SK-N-SH treated with all-trans-retinoic acid at 6 μM for 48 hours (cell line): Measurements from ENCODE around the gene FAM111B.

Experiments used
- ATAC-seq: fragments of 200-7000 bp; cut with Tn5 transposase; 3 replicates; pipeline ENCODE4 v1.9.1; 2020; ENCODE audit warnings: mild to moderate bottlenecking, moderate library complexity
- ARNTL ChIP-seq: fragments of 450-650 bp; formaldehyde crosslinking; IDR thresholded peaks from 2 replicates; pipeline ENCODE4 v1.5.0; 2020; ENCODE audit warnings: low read depth, mild to moderate bottlenecking, moderate library complexity, borderline replicate concordance
- BACH2 ChIP-seq: fragments of 250-450 bp; sonication (Bioruptor Pico); IDR thresholded peaks from 2 replicates; pipeline ENCODE4 v1.9.0; 2021; ENCODE audit warnings: mild to moderate bottlenecking, borderline replicate concordance
- CSDC2 ChIP-seq: fragments of 250-450 bp; sonication (Bioruptor Pico); IDR thresholded peaks from 2 replicates; pipeline ENCODE4 v1.5.0; 2020; ENCODE audit warnings: mild to moderate bottlenecking, moderate library complexity
- CSRNP3 ChIP-seq: fragments of 250-450 bp; sonication (Bioruptor Pico); IDR thresholded peaks from 2 replicates; pipeline ENCODE4 v1.5.1; 2021; ENCODE audit warnings: mild to moderate bottlenecking, moderate library complexity
- ESRRG ChIP-seq: fragments of 250-450 bp; sonication (Bioruptor Pico); IDR thresholded peaks from 2 replicates; pipeline ENCODE4 v1.6.1; 2021; ENCODE audit warnings: mild to moderate bottlenecking
- GLIS3 ChIP-seq: fragments of 250-450 bp; sonication (Bioruptor Pico); IDR thresholded peaks from 2 replicates; pipeline ENCODE4 v1.5.0; 2020; ENCODE audit warnings: mild to moderate bottlenecking, moderate library complexity
- OSR1 ChIP-seq: fragments of 250-450 bp; sonication (Bioruptor Pico); IDR thresholded peaks from 2 replicates; pipeline ENCODE4 v1.8.0; 2022; ENCODE audit warnings: moderate library complexity, mild to moderate bottlenecking, inconsistent platforms
- POU6F1 ChIP-seq: fragments of 250-450 bp; sonication (Bioruptor Pico); IDR thresholded peaks from 2 replicates; pipeline ENCODE4 v1.8.0; 2021; ENCODE audit warnings: low read depth, mild to moderate bottlenecking, moderate library complexity, borderline replicate concordance
- PPARA ChIP-seq: fragments of 250-450 bp; sonication (Bioruptor Pico); IDR thresholded peaks from 2 replicates; pipeline ENCODE4 v1.5.0; 2020; ENCODE audit warnings: mild to moderate bottlenecking, borderline replicate concordance
- RARB ChIP-seq: fragments of 250-450 bp; sonication (Bioruptor Pico); IDR thresholded peaks from 2 replicates; pipeline ENCODE4 v1.8.0; 2021; ENCODE audit warnings: mild to moderate bottlenecking, moderate library complexity
- SNAI2 ChIP-seq: fragments of 250-450 bp; sonication (Bioruptor Pico); IDR thresholded peaks from 2 replicates; pipeline ENCODE4 v1.5.0; 2020; ENCODE audit warnings: mild to moderate bottlenecking, moderate library complexity
- TCF4 ChIP-seq: fragments of 250-450 bp; sonication (Bioruptor Pico); IDR thresholded peaks from 2 replicates; pipeline ENCODE4 v1.8.0; 2021; ENCODE audit warnings: mild to moderate bottlenecking, moderate library complexity, borderline replicate concordance
- TOX ChIP-seq: fragments of 250-450 bp; sonication (Bioruptor Pico); IDR thresholded peaks from 2 replicates; pipeline ENCODE4 v1.8.0; 2021; ENCODE audit warnings: mild to moderate bottlenecking, moderate library complexity, borderline replicate concordance
- TSHZ2 ChIP-seq: fragments of 250-450 bp; sonication (Bioruptor Pico); IDR thresholded peaks from 2 replicates; pipeline ENCODE4 v1.5.0; 2020; ENCODE audit warnings: mild to moderate bottlenecking, moderate library complexity
- ZC3H10 ChIP-seq: fragments of 250-450 bp; sonication (Bioruptor Pico); IDR thresholded peaks from 2 replicates; pipeline ENCODE4 v1.5.1; 2021; ENCODE audit warnings: mild to moderate bottlenecking, moderate library complexity
- ZFP30 ChIP-seq: fragments of 450-650 bp; formaldehyde crosslinking; IDR thresholded peaks from 2 replicates; pipeline ENCODE4 v1.5.0; 2022; ENCODE audit warnings: mild to moderate bottlenecking, moderate library complexity
- ZNF565 ChIP-seq: fragments of 450-650 bp; formaldehyde crosslinking; conservative IDR thresholded peaks from 2 replicates; pipeline ENCODE4 v1.5.0; 2020; ENCODE audit warnings: low read depth, mild to moderate bottlenecking, moderate library complexity
- ZNF8 ChIP-seq: fragments of 450-650 bp; formaldehyde crosslinking; IDR thresholded peaks from 2 replicates; pipeline ENCODE4 v1.5.0; 2020; ENCODE audit warnings: mild to moderate bottlenecking, moderate library complexity
- TF ChIP-seq, protein P1 (sequence below): fragments of 250-450 bp; sonication (Bioruptor Pico); IDR thresholded peaks from 2 replicates; pipeline ENCODE4 v1.5.1; 2020; ENCODE audit warnings: low read depth, mild to moderate bottlenecking, moderate library complexity
- TF ChIP-seq, protein P2 (sequence below): fragments of 250-450 bp; sonication (Bioruptor Pico); IDR thresholded peaks from 2 replicates; pipeline ENCODE4 v1.8.0; 2020; ENCODE audit warnings: mild to moderate bottlenecking, moderate library complexity, borderline replicate concordance

The FAM111B gene

GRCh38 chr11:59112494-59112893, 5.5 kb downstream of the FAM111B start (continued):
- TF ChIP-seq CSRNP3 (no peak), POU6F1 (CRISPR knock-in tag) (no peak)

DNA sequence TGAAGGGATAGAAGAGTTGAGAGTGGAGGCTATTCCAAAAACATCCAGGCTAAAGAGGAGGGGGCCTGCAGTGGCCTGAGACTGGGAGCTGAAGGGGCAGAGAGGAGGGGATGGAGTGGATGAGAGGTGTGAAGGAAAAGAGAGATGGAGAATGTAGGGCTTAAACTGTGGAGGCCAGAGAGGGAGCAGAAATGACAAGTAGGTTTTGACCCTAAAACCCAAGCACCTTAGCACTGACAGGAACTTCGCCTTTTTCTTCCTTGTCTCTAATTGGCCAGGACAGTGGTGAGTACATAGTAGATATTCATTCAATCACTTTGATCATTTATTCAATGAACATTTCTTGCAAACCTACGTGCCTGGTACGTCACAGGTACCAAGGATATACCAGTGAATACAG, 7.3 kb downstream of the FAM111B start:
- TF ChIP-seq RARB (CRISPR knock-in tag) (no peak), ZFP30 (CRISPR knock-in tag) (no peak), BACH2 (CRISPR knock-in tag) (no peak), PPARA (CRISPR knock-in tag) (no peak), GLIS3 (CRISPR knock-in tag) (no peak), TOX (no peak), ESRRG (no peak), ZNF8 (CRISPR knock-in tag) (no peak), TCF4 (CRISPR knock-in tag) (no peak), SNAI2 (CRISPR knock-in tag) (no peak), CSDC2 (no peak)
- TF ChIP-seq, protein P1, sequence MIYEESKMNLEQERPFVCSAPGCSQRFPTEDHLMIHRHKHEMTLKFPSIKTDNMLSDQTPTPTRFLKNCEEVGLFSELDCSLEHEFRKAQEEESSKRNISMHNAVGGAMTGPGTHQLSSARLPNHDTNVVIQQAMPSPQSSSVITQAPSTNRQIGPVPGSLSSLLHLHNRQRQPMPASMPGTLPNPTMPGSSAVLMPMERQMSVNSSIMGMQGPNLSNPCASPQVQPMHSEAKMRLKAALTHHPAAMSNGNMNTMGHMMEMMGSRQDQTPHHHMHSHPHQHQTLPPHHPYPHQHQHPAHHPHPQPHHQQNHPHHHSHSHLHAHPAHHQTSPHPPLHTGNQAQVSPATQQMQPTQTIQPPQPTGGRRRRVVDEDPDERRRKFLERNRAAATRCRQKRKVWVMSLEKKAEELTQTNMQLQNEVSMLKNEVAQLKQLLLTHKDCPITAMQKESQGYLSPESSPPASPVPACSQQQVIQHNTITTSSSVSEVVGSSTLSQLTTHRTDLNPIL (CRISPR knock-in tag), result no peak
- no peak for ATAC-seq

DNA sequence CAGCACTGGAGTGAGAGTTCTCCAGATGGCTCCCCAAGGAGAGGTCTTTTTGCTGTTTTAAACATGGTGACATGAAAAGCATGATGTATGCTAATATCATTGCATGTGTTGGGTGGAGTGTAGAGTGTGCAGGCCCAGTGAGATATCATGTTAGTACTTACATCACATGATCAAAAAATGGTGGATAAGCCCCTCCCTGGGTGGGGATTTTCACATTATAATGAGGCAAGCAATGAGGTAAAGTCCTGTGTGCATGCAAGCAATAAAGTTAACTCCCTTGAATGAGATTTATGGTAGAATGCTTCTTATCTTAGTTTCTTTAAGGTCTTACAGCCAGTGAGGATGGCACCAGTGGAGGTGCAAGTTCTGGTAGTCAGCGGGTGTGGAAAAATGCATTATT, 8.5 kb downstream of the FAM111B start:
- no peak for ATAC-seq
- TF ChIP-seq PPARA (CRISPR knock-in tag) (no peak), ZFP30 (CRISPR knock-in tag) (no peak), CSRNP3 (no peak), ZNF565 (no peak), ZC3H10 (no peak), ARNTL (no peak), TSHZ2 (CRISPR knock-in tag) (no peak), OSR1 (CRISPR knock-in tag) (no peak)

DNA sequence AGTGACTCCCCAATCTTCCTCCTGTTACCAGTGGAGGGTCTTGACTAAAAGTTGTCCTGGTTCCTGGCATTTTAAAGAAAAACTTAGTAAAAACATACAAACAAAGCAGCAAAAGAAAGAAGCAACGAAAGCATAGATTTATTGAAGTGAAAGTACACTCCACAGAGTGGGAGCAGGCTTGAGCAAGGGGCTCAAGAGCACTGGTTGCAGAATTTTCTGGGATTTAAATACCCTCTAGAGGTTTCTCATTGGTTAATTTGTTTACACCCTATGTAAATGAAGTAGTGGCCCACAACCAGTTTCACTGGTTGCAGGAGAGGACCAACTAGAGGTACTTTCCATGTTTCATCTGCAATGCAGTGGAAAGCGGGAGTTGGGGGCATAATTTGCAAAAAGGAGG, 10.7 kb downstream of the FAM111B start:
- ATAC-seq, result no peak
- TF ChIP-seq GLIS3 (CRISPR knock-in tag) (no peak), ZNF8 (CRISPR knock-in tag) (no peak), OSR1 (CRISPR knock-in tag) (no peak), TOX (no peak), TSHZ2 (CRISPR knock-in tag) (no peak)
- TF ChIP-seq, protein P2, sequence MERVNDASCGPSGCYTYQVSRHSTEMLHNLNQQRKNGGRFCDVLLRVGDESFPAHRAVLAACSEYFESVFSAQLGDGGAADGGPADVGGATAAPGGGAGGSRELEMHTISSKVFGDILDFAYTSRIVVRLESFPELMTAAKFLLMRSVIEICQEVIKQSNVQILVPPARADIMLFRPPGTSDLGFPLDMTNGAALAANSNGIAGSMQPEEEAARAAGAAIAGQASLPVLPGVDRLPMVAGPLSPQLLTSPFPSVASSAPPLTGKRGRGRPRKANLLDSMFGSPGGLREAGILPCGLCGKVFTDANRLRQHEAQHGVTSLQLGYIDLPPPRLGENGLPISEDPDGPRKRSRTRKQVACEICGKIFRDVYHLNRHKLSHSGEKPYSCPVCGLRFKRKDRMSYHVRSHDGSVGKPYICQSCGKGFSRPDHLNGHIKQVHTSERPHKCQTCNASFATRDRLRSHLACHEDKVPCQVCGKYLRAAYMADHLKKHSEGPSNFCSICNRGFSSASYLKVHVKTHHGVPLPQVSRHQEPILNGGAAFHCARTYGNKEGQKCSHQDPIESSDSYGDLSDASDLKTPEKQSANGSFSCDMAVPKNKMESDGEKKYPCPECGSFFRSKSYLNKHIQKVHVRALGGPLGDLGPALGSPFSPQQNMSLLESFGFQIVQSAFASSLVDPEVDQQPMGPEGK (CRISPR knock-in tag), result no peak
